Body of pancreas (tissue), 4 donors: ENCODE data around the gene TMEM97. TPM values are rescaled to one million over a fixed set of nuclear protein-coding genes. Genes with fewer than 3 reads are reported as not detected.
A peak's percentile ranks its signal among the peaks of the same experiment; 100 is the strongest.

Source experiments
- ATAC-seq: fragments of 150-250 bp; one replicate; pipeline ENCODE4 v1.9.1; 2016
- DNase-seq, 4 donors: peaks; one replicate each; pipeline ENCODE4 v3.0.0-alpha.2; 2019
- H3K27ac ChIP-seq, 4 donors: fragments of 200-600 bp; sonication (generic); 1 replicate in 3 of 4; 2 replicates in 1 of 4; pipeline versions ENCODE4 v1.5.1 to v1.6.1; 2016 to 2019; ENCODE audit warnings: mild to moderate bottlenecking in 1 of 4, mixed read lengths in 1 of 4, moderate library complexity in 1 of 4
- H3K27me3 ChIP-seq, 2 donors: fragments of 200-600 bp; sonication (generic); one replicate each; pipeline ENCODE4 v1.6.0; 2016; ENCODE audit warnings: mild to moderate bottlenecking in 1 of 2
- H3K36me3 ChIP-seq, 2 donors: fragments of 200-600 bp; sonication (generic); replicated peaks in 1 of 2; 2 replicates each; pipeline ENCODE4 v1.5.1; 2016; ENCODE audit warnings: low read depth in 2 of 2; ENCODE audit not compliant: insufficient read depth in 1 of 2
- H3K4me1 ChIP-seq: fragments of 200-600 bp; sonication (generic); one replicate; pipeline ENCODE4 v1.6.0; 2016
- H3K4me3 ChIP-seq, 2 donors: fragments of 200-600 bp; sonication (generic); 1 replicate in 1 of 2; 2 replicates in 1 of 2; pipeline ENCODE4 v1.5.1; 2016 to 2019
- H3K9me3 ChIP-seq, 3 donors: fragments of 200-600 bp; sonication (generic); 1 replicate in 2 of 3; 2 replicates in 1 of 3; pipeline ENCODE4 v1.5.1; 2016
- CTCF ChIP-seq, 7 experiments: fragments of 450-650 bp in 4 of 7; fragments of 200-600 bp in 3 of 7; sonication (generic) in 3 of 7; IDR thresholded peaks; one replicate each; pipeline ENCODE4 v1.5.1; 2016 to 2019; ENCODE audit warnings: antibody characterized with exemption in 7 of 7
- POLR2A ChIP-seq, 3 donors: fragments of 450-650 bp; IDR thresholded peaks; one replicate each; pipeline ENCODE4 v1.6.1; 2016; ENCODE audit warnings: antibody characterized with exemption in 3 of 3, mild to moderate bottlenecking in 2 of 3
- WGBS, 2 donors: methylation state at CpG; one replicate each; pipeline ENCODE4 v1.1.5; 2017; 5-methylcytosine and 5-hydroxymethylcytosine counted together
- intact Hi-C: fragments of 100-400 bp; cut with DNase I; formaldehyde crosslinking; loops from one replicate; pipeline ENCODE4 v1.15.1; 2023
- microRNA-seq, 2 donors: library from miRNA; unstranded; fragments of <30 nt; microRNA quantifications; one replicate each; pipeline ENCODE4, GENCODE V29; 2016; ENCODE audit warnings: borderline number of aligned reads in 2 of 2, borderline replicate concordance in 2 of 2
- total RNA-seq, 2 donors: library from RNA; depleted of rRNA; stranded (reverse); fragments of >200 nt; gene quantifications; one replicate each; pipeline ENCODE4 v1.1.0, GENCODE V29; 2016

TMEM97 gene
- total RNA-seq, 2 donors from 2014 or later, result 35.9 to 75.5 TPM

- H3K4me3 ChIP-seq, result peak within 1 kb of the TSS in 1 of 2 donors; percentile 21
- H3K27ac ChIP-seq, result peak within 1 kb of the TSS; percentile 25 to 82 (median 60)
- DNase-seq, result peak; percentile 63 to 72 (median 70)
- H3K9me3 ChIP-seq, result no peaks in the 10 kb centered on the region
- WGBS, 2 donors, result 1% methylated on average over 45 to 78 of the region's 80 CpGs
- no peaks in the 10 kb centered on the region for H3K27me3 ChIP-seq
- no peaks in the 10 kb centered on the region for H3K36me3 ChIP-seq
- TF ChIP-seq CTCF (IDR thresholded peaks at IDR 0.05) (no peak), POLR2A (IDR thresholded peaks at IDR 0.05) (peak in 2 of 3 donors; percentile 17 to 25)
- intact Hi-C loops, result no loop called here
- ATAC-seq, result peak; percentile 65
- H3K4me1 ChIP-seq, result peaks cover 40% of the 10 kb centered on the region
Observed at GRCh38 chr17:28371245-28372202, 52.5 kb downstream of the TMEM97 start, which contains the start of gene SARM1. SARM1 (plus strand) TSS chr17:28371694; CDS start chr17:28372033, 339 bp downstream.

- Histone ChIP-seq H3K9me3 (no peaks in the 10 kb centered on the region), H3K27me3 (no peaks in the 10 kb centered on the region), H3K27ac (peak overlapping the region in 3 of 4 donors; percentile 9 to 82 (median 72)), H3K4me3 (no peak overlapping the region), H3K4me1 (peaks cover 40% of the 10 kb centered on the region), H3K36me3 (no peaks in the 10 kb centered on the region)
- ATAC-seq, result peak; percentile 5
- WGBS, 2 donors, result 26 to 59% methylated on average over 24 to 49 of the region's 53 CpGs
- intact Hi-C loops, result no loop called here
- TF ChIP-seq POLR2A (IDR thresholded peaks at IDR 0.05), result no peak
- no peak for TF ChIP-seq CTCF (IDR thresholded peaks at IDR 0.05)
- DNase-seq, result peak in 1 of 4 donors; percentile 29
Observed at GRCh38 chr17:28372203-28372944, 53.4 kb downstream of the TMEM97 start.

- no peak overlapping the region for H3K27ac ChIP-seq
Observed at GRCh38 chr17:28372945-28373274, 53.9 kb downstream of the TMEM97 start.

More at GRCh38 chr17:28372945-28373274, 53.9 kb downstream of the TMEM97 start:
- DNase-seq, result no peak
- H3K9me3 ChIP-seq, result no peaks in the 10 kb centered on the region
- no peaks in the 10 kb centered on the region for H3K27me3 ChIP-seq
- no peak overlapping the region for H3K4me3 ChIP-seq
- peaks cover 40% of the 10 kb centered on the region for H3K4me1 ChIP-seq
- WGBS, 2 donors, result 79 to 91% methylated on average over 6 of the region's 6 CpGs
- no peak for ATAC-seq
- intact Hi-C loops, result no loop called here
- TF ChIP-seq CTCF (IDR thresholded peaks at IDR 0.05) (no peak), POLR2A (IDR thresholded peaks at IDR 0.05) (no peak)
- H3K36me3 ChIP-seq, result no peaks in the 10 kb centered on the region

Small RNA genes within 50 kb of the gene (microRNA-seq; reads per million reads assigned to microRNA genes)
- gene MIR4723, result 0 to 0.45 reads per million in 2 donors

Other genes with a start within 250 kb of the TMEM97 start
- gene IFT20, start 16.3 kb downstream of the TMEM97 start, total RNA-seq, result 10 to 100 TPM; 37.9 to 42.2 TPM
- 10 to 100 TPM; 15.2 to 15.8 TPM for gene TNFAIP1, start 16.6 kb downstream of the TMEM97 start, total RNA-seq
- 10 to 100 TPM; 50.8 to 54.4 TPM for gene POLDIP2, start 38.3 kb downstream of the TMEM97 start, total RNA-seq
- not detected for gene SEBOX, start 46.0 kb downstream of the TMEM97 start, total RNA-seq
- 1 to 10 TPM; 4.2 to 6.6 TPM for gene VTN, start 51.1 kb downstream of the TMEM97 start, total RNA-seq
- gene SARM1, start 52.5 kb downstream of the TMEM97 start, total RNA-seq, result 10 to 100 TPM; 13.7 to 33.9 TPM
- 10 to 100 TPM in 1 of 2 donors, 1 to 10 TPM in 1; 8.6 to 17.6 TPM for gene SLC46A1, start 87.0 kb downstream of the TMEM97 start, total RNA-seq
- gene SLC13A2, start 154.4 kb downstream of the TMEM97 start, total RNA-seq, result 1 to 10 TPM in 1 of 2 donors, not detected in 1; 1.8 TPM
- gene FOXN1, start 187.1 kb downstream of the TMEM97 start, total RNA-seq, result under 1 TPM in 1 of 2 donors, not detected in 1; 0.52 TPM
- 10 to 100 TPM; 25.7 to 29.3 TPM for gene UNC119, start 233.4 kb downstream of the TMEM97 start, total RNA-seq